AML-193 (cell line): ENCODE data around the gene MACIR.

Experiments used
- DNase-seq, 2 experiments: peaks; one replicate each; lab custom pipeline; 2025; lab: John Stamatoyannopoulos, UW

The MACIR gene

DNA sequence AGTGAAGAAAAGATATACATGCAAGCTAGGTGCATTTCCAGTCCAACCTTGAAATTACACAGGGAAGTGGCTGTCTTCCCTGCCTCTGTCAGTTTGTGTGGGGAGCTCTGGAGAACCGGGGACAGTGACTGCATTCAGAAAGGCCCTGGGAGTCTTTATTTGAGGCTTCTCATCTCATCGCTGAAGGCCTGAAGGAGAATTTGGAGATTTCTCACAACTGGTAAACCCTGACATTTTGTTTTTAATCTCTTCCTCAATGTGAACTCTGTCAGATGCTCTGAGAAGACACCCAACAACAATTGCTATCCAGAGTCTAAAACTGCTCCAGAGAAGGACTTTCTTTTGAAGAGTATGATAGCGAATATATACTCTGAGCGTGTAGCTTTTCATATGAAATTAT lies 33.0 kb downstream of the MACIR start:
- DNase-seq, result no peak

- DNase-seq, result no peak
Observed at GRCh38 chr5:103293099-103293498, 34.5 kb downstream of the MACIR start.

DNA sequence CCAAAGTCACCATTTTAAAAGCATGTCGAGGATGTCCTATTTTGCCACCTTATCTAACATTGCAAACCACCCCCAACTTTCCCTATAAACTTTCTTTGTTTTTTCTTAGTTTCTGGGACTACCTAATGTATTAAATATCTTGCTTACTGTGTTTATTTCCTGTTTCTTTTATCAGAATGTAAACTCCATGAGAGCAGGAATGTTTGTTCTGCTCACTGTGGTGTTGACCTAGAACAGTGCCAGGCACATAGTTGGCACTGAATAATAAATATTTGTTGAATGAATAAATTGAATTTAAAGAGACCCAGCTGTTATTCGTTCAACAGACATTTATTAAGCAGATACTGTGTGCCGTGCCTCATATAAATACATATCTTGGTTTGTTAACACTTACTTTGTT lies 35.2 kb downstream of the MACIR start:
- DNase-seq, result no peak

- DNase-seq, result no peak
Observed at GRCh38 chr5:103294906-103295305, 36.3 kb downstream of the MACIR start.

GRCh38 chr5:103295424-103295823 lies 36.9 kb downstream of the MACIR start:
- no peak for DNase-seq

DNA sequence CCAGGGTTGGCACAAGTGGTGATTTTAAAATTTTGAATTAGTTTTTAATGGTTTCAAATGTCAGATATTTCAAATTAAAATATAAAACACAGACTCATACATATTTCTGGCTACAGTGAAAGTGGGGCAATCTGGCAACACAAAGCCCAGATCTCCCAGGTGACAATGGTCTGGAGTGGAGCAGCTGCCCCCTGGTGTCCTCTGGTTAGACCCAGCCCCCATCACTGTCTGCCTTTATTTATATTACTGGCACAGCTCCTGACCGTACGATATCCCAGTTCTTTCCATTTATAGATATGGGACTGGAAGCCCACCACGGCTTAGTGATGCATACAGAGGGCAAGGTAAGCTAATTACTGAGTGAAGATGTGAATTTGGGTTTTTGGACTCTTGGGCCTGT lies 37.3 kb downstream of the MACIR start:
- no peak for DNase-seq

DNA sequence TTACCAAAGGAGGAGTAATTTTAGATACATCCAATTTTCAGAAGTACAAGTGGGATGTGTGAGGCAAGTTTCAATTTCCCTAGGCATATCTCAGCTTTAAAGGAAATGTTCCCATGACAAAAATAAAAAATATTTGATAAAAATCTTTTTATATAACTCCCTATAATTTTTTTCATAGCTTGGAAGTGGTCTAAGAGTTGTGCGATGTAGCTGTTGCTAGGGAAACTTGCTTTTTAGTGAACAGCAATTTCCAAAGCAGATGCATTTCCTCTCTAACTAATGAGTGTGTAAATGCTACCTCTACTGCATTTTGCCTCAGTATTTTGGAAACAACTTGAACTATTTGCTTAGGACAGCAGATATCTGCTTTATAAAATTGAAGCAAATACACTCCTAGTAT lies 39.6 kb downstream of the MACIR start:
- no peak for DNase-seq

- no peak for DNase-seq
Observed at GRCh38 chr5:103298607-103299188, 40.1 kb downstream of the MACIR start.

- DNase-seq, result no peak
Observed at GRCh38 chr5:103305809-103306208, 47.2 kb downstream of the MACIR start.

DNA sequence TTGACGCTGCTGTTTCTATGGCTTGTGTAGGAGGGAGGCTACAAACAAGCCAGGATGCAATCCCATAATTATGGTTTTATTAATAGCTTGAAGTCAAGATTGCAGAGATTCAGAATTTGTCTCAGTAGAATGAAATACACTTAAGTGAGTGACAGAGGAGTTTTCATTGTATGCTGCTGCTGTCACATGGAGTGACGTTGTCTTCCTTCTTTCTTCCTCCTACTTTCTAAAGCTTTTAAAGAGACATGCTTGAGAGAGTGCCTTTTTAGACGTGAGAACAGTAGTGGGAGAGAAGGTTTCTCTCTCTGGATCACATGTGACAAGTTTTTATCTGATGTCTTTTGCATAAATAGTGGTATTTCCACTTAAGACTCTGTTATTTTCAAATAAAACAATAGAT lies 48.9 kb downstream of the MACIR start:
- DNase-seq, result no peak

- DNase-seq, result no peak
Observed at GRCh38 chr5:103308774-103309173, 50.2 kb downstream of the MACIR start.

DNA sequence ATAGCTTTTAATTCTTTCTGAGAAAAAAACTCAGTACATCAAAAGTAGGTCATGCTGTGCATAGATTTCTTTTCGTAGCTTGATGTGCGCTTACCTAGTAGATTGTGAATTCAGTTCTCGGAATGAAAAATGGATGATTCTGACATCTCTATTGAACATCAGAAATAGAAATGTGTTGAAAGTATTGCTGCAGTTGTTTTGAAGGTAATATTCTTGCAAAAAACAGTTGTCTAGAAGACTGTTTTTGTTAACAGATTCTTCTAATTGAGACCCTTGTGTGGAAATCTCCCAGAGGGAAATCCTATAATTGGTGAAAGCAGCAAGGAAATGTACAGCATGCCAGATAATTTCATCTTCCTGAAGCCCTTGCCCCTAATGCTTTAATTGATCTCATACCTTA lies 54.5 kb downstream of the MACIR start:
- no peak for DNase-seq

GRCh38 chr5:103315455-103315854 lies 56.9 kb downstream of the MACIR start:
- no peak for DNase-seq

DNA sequence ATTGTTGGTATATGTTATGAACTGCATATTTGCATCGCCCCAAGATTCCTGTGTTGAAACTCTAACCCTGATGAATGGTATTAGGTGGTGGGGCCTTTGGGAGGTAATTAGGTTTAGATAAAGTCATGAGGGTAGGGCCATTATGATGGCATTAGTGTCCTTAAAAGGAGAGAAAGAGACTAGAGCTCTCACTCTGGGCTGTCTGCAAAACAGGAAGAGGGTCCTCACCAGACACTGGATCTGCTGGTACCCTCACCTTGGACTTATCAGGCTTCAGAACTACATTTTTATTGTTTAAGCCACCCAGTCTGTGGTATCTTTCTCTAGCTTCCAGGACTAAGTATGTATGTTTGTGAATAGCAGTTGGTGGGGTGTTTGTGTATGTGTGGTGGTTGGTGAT lies 68.9 kb downstream of the MACIR start:
- DNase-seq, result no peak

DNA sequence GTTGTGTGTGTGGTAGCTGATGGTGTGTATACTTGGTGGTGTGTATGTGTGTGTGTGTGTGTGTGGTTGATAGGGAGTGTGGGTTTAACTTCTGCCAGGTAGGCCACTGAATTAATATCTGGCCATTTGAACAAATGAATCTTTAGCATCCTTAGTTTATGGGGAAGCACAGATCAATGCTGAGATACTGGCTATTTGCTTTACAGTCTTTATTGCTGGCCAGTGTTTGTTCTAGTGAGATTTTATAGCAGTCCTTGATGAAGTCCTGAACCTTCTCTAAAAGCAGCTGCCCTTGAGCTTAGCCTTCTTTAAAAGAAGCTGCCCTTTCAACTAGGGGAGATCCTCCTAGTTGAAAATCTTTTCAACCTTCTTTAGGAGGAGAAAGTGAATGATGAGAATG lies 69.3 kb downstream of the MACIR start:
- DNase-seq, result no peak
